Measurements from ENCODE around the gene ANKS1B. TPM values are rescaled to one million over a fixed set of nuclear protein-coding genes. Genes with fewer than 3 reads are reported as not detected.
"Not testable (repeated sequence)": the region's sequence is repeated elsewhere in the genome, so short reads cannot be mapped to it uniquely, and the experiment has no call there.

The ANKS1B gene
- total RNA-seq, 1 donor, result 0.21 TPM

DNA sequence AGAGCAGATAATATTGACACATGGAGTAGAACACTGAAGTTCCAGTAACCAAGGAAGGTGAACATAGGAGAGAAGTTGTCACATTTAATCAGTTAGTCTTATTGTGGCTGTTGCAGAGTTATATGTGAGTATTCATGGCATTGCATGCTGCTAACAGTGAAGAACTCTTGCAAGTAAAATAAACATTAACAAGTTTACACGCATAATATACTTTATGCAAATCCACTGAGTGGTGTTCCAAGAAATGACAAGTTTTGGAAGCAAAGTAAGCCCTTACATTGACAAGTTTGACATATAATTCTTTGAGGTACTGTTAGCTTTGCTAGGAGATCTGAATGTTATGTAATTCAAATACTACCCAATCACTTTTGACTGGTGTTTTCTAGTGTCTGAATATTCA is 125.6 kb downstream of the ANKS1B start:
- Histone ChIP-seq H3K9me3 (ENCODE audit: low read depth, low read length) (no peaks in the 10 kb centered on the region), H3K4me1 (ENCODE audit: insufficient read depth, low read length) (no peaks in the 10 kb centered on the region), H3K27me3 (ENCODE audit: insufficient read depth, low read length) (no peaks in the 10 kb centered on the region), H3K4me3 (ENCODE audit: low read length) (no peak overlapping the region)

DNA sequence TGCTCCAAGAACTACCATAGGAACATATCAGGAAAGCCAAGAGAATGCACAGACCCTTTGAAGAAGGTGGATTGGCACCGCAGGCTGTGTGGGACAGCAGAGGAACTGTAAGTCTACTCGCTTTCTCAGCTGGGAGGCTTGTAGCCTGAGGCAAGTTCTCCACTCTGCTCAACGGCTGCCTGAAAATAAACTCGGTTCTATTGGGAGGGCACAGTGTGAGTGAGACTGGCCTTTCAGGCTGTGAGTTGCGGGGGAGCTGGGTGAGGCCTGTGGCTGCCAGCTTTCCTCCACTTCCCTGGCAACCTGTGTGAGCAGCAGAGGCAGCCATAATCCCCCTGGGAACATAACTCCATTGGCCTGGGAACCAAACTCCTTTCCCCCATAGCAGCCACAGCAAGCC is 132.1 kb downstream of the ANKS1B start:
- no peaks in the 10 kb centered on the region for H3K27me3 ChIP-seq (ENCODE audit: insufficient read depth, low read length)
- no peaks in the 10 kb centered on the region for H3K9me3 ChIP-seq (ENCODE audit: low read depth, low read length)
- H3K4me1 ChIP-seq (ENCODE audit: insufficient read depth, low read length), result no peaks in the 10 kb centered on the region
- H3K4me3 ChIP-seq (ENCODE audit: low read length), result no peak overlapping the region

DNA sequence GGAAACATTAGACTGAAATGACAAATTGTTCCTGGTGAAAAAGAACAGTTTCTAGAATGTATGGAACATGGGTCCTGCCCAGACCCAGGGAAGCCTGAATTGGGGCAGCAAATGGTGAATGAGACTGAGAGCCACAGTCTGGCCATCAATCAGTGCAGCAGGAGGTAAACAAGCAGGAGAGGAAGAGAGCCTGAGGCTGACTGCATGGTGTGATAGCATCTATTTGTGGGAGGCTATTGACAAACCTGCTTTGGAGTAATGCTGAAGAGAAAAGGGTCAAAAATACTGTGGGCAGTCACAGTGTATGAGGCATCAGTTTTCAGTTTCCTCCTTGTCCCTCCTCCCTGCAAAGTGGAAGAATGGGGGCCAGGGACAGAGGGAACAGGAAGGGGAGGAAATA is 136.8 kb downstream of the ANKS1B start:
- no peaks in the 10 kb centered on the region for H3K27me3 ChIP-seq (ENCODE audit: insufficient read depth, low read length)
- H3K9me3 ChIP-seq (ENCODE audit: low read depth, low read length), result no peaks in the 10 kb centered on the region

DNA sequence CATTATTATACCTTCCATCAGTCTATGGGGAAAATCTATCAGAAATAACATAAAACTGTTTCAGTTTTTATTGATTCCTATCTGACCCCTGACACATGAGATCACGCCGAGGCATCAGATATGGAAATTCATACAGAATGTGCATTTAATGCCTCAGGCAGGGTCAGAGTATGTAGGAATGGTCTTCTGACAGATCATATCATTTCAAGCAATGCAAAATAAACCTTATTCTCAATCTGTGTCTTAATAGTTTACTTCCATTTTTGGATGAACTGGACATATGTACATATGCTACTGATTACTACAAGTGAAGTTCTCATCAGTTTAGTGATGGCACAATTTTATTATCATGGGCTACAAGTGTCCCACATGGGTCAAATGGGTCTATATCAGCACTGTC is 150.0 kb downstream of the ANKS1B start:
- no peaks in the 10 kb centered on the region for H3K27me3 ChIP-seq (ENCODE audit: insufficient read depth, low read length)
- H3K4me1 ChIP-seq (ENCODE audit: insufficient read depth, low read length), result no peaks in the 10 kb centered on the region
- H3K9me3 ChIP-seq (ENCODE audit: low read depth, low read length), result no peaks in the 10 kb centered on the region
- H3K4me3 ChIP-seq (ENCODE audit: low read length), result no peak overlapping the region

More for the DNA sequence above, 136.8 kb downstream of the ANKS1B start:
- Histone ChIP-seq H3K4me1 (ENCODE audit: insufficient read depth, low read length) (no peaks in the 10 kb centered on the region), H3K4me3 (ENCODE audit: low read length) (no peak overlapping the region)

GRCh38 chr12:99833397-99833796 is 151.3 kb downstream of the ANKS1B start:
- Histone ChIP-seq H3K27me3 (ENCODE audit: insufficient read depth, low read length) (no peaks in the 10 kb centered on the region), H3K4me1 (ENCODE audit: insufficient read depth, low read length) (no peaks in the 10 kb centered on the region), H3K9me3 (ENCODE audit: low read depth, low read length) (no peaks in the 10 kb centered on the region), H3K4me3 (ENCODE audit: low read length) (no peak overlapping the region)

GRCh38 chr12:99824900-99825542 is 159.7 kb downstream of the ANKS1B start:
- Histone ChIP-seq H3K4me3 (ENCODE audit: low read length) (no peak overlapping the region), H3K9me3 (ENCODE audit: low read depth, low read length) (no peaks in the 10 kb centered on the region), H3K4me1 (ENCODE audit: insufficient read depth, low read length) (no peaks in the 10 kb centered on the region), H3K27me3 (ENCODE audit: insufficient read depth, low read length) (no peaks in the 10 kb centered on the region)

GRCh38 chr12:99822273-99822672 is 162.5 kb downstream of the ANKS1B start:
- no peaks in the 10 kb centered on the region for H3K27me3 ChIP-seq (ENCODE audit: insufficient read depth, low read length)
- H3K4me3 ChIP-seq (ENCODE audit: low read length), result no peak overlapping the region

GRCh38 chr12:99810718-99811593 is 173.8 kb downstream of the ANKS1B start:
- H3K27me3 ChIP-seq (ENCODE audit: insufficient read depth, low read length), result no peaks in the 10 kb centered on the region
- no peaks in the 10 kb centered on the region for H3K4me1 ChIP-seq (ENCODE audit: insufficient read depth, low read length)
- H3K9me3 ChIP-seq (ENCODE audit: low read depth, low read length), result no peaks in the 10 kb centered on the region

More at GRCh38 chr12:99822273-99822672, 162.5 kb downstream of the ANKS1B start:
- no peaks in the 10 kb centered on the region for H3K4me1 ChIP-seq (ENCODE audit: insufficient read depth, low read length)
- no peaks in the 10 kb centered on the region for H3K9me3 ChIP-seq (ENCODE audit: low read depth, low read length)

GRCh38 chr12:99809909-99810308 is 174.8 kb downstream of the ANKS1B start:
- Histone ChIP-seq H3K4me3 (ENCODE audit: low read length) (no peak overlapping the region), H3K27me3 (ENCODE audit: insufficient read depth, low read length) (no peaks in the 10 kb centered on the region), H3K9me3 (ENCODE audit: low read depth, low read length) (no peaks in the 10 kb centered on the region), H3K4me1 (ENCODE audit: insufficient read depth, low read length) (no peaks in the 10 kb centered on the region)

More at GRCh38 chr12:99810718-99811593, 173.8 kb downstream of the ANKS1B start:
- no peak overlapping the region for H3K4me3 ChIP-seq (ENCODE audit: low read length)

GRCh38 chr12:99806304-99806703 is 178.4 kb downstream of the ANKS1B start:
- Histone ChIP-seq H3K4me1 (ENCODE audit: insufficient read depth, low read length) (no peaks in the 10 kb centered on the region), H3K9me3 (ENCODE audit: low read depth, low read length) (no peaks in the 10 kb centered on the region), H3K4me3 (ENCODE audit: low read length) (no peak overlapping the region), H3K27me3 (ENCODE audit: insufficient read depth, low read length) (no peaks in the 10 kb centered on the region)

GRCh38 chr12:99804715-99805114 is 180.0 kb downstream of the ANKS1B start:
- Histone ChIP-seq H3K9me3 (ENCODE audit: low read depth, low read length) (no peaks in the 10 kb centered on the region), H3K4me3 (ENCODE audit: low read length) (no peak overlapping the region), H3K4me1 (ENCODE audit: insufficient read depth, low read length) (no peaks in the 10 kb centered on the region), H3K27me3 (ENCODE audit: insufficient read depth, low read length) (no peaks in the 10 kb centered on the region)

- no peaks in the 10 kb centered on the region for H3K4me1 ChIP-seq (ENCODE audit: insufficient read depth, low read length)
- no peaks in the 10 kb centered on the region for H3K27me3 ChIP-seq (ENCODE audit: insufficient read depth, low read length)
- no peak overlapping the region for H3K4me3 ChIP-seq (ENCODE audit: low read length)
- H3K9me3 ChIP-seq (ENCODE audit: low read depth, low read length), result no peaks in the 10 kb centered on the region
Measured at GRCh38 chr12:99800605-99801004, 184.1 kb downstream of the ANKS1B start.

DNA sequence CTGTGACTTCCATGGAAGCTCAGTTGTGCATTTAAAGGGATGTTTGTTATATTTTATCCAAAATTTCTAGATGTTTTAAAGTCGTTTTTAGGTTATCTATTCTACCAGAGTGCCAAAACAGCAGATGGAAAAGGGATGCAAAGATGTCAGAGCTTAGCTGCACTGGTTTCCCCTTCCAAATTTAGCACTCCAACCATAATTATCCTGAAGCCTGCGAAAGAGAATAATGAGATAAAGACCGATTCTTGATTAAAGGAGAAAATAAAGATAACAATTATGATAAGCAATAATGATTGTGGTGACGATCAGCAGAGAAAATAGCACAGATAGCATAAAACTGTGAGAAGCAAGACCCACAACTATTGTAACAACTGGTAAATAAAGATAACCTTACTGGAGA is 186.8 kb downstream of the ANKS1B start:
- not testable (repeated sequence) for H3K9me3 ChIP-seq (ENCODE audit: low read depth, low read length); H3K4me1 ChIP-seq (ENCODE audit: insufficient read depth, low read length); H3K27me3 ChIP-seq (ENCODE audit: insufficient read depth, low read length); H3K4me3 ChIP-seq (ENCODE audit: low read length)

DNA sequence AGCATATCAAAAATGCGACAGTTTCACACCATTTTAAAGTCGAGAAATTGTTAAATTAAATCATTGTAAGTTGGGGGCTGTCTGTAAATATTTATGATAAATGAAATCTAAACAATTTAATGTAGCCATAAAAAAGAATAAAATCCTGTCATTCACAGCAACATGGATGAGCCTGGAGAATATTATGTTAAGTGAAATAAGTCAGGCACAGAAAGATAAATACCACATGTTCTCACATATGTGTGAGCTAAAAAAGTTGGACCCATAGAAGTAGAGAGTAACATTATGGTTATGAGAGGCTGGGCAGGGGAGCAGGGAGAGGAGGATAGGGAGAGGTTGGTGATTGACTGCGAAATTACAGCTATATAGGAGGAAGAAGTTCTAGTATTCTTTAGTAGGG is 201.3 kb downstream of the ANKS1B start:
- H3K4me1 ChIP-seq (ENCODE audit: insufficient read depth, low read length), result no peaks in the 10 kb centered on the region
- no peaks in the 10 kb centered on the region for H3K27me3 ChIP-seq (ENCODE audit: insufficient read depth, low read length)
- H3K4me3 ChIP-seq (ENCODE audit: low read length), result no peak overlapping the region
- no peaks in the 10 kb centered on the region for H3K9me3 ChIP-seq (ENCODE audit: low read depth, low read length)

DNA sequence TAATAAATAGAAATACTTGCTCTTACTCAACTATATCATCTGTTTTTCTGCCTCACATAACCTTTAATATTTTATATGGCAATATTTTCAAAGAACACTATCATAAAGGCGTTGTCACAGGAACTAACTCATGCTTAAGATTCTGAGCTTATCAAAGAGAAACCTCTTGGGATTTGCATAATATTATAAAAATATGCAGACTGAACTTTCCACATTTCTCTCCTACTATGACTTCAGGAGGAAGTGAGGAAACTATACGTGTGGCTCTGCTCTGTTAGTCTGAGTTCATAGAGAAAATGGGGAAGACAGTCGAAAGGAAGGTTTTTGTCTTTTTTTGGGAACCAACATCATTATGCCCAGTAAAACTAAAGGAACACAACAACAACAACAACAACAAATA is 212.5 kb downstream of the ANKS1B start:
- Histone ChIP-seq H3K4me1 (ENCODE audit: insufficient read depth, low read length) (no peaks in the 10 kb centered on the region), H3K27me3 (ENCODE audit: insufficient read depth, low read length) (no peaks in the 10 kb centered on the region), H3K9me3 (ENCODE audit: low read depth, low read length) (no peaks in the 10 kb centered on the region), H3K4me3 (ENCODE audit: low read length) (no peak overlapping the region)

GRCh38 chr12:99771659-99772058 is 213.1 kb downstream of the ANKS1B start:
- H3K27me3 ChIP-seq (ENCODE audit: insufficient read depth, low read length), result no peaks in the 10 kb centered on the region
- H3K9me3 ChIP-seq (ENCODE audit: low read depth, low read length), result no peaks in the 10 kb centered on the region
- no peak overlapping the region for H3K4me3 ChIP-seq (ENCODE audit: low read length)
- no peaks in the 10 kb centered on the region for H3K4me1 ChIP-seq (ENCODE audit: insufficient read depth, low read length)

All from mononuclear cell (primary cell).